Gastroesophageal sphincter (tissue), 2 donors: ENCODE data around the gene PPP2R5D.

ENCODE experiments used
- EP300 ChIP-seq: sonication (generic); formaldehyde crosslinking; IDR thresholded peaks from one replicate; pipeline ENCODE4 v1.6.1; 2017; ENCODE audit warnings: antibody characterized with exemption, mild to moderate bottlenecking
- POLR2AphosphoS5 ChIP-seq: sonication (generic); formaldehyde crosslinking; IDR thresholded peaks from one replicate; pipeline ENCODE4 v1.6.1; 2017; ENCODE audit warnings: antibody characterized with exemption

GRCh38 chr6:43019152-43019551 lies 34.8 kb downstream of the PPP2R5D start:
- TF ChIP-seq POLR2AphosphoS5 (no peak), EP300 (no peak)
